ENCODE data around the gene NR2F1-AS1.

DNA sequence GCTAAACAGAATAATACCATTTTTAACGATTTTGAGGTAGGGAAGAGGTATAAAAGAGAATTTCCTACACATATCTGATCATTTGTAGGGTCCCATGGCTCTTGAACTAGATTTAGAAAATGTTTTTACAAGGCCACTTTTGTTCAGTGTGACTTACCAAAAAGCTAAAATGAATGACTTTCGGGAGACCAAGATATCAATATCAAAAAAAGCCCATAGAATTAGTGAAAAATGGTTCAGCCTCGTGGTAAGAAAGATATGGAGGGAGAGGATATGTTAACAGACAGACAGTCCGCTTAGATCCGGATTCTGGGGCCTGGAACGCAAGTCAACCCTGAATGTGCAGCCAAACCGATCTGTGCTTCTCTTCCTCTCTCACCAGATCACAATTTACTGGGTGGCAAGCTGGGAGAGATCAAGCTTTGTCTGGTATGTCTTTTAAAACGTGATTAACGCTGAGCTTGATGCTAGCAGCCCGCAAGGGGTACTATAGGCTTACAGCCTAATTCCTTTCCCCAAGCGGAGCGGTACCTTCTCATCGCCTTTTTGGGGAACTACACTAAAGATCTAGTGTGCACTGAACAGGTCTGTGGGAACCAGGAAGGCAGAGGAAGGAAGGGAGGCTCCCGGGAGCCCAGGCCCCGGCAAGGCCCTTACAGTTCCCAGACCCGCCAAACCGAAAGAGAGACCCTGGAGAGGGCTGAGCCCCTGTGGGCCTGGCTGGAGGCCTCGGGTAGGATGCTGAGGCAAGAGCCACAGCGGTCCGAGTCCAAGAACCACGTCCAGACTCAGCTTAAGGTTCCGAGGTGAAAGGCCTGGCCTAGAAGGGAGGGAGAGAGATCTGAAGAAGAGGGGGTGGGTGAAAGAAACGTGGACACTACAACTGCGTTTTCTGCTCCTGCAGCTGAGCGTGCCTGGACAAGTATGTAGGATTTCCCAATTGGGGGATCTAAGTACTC, 2.9 kb downstream of the NR2F1-AS1 start:
- no peak for TF ChIP-seq POLR2AphosphoS5 (IDR thresholded peaks at IDR 0.05; ENCODE audit: low read depth, low read length)
- TF ChIP-seq, protein P1, sequence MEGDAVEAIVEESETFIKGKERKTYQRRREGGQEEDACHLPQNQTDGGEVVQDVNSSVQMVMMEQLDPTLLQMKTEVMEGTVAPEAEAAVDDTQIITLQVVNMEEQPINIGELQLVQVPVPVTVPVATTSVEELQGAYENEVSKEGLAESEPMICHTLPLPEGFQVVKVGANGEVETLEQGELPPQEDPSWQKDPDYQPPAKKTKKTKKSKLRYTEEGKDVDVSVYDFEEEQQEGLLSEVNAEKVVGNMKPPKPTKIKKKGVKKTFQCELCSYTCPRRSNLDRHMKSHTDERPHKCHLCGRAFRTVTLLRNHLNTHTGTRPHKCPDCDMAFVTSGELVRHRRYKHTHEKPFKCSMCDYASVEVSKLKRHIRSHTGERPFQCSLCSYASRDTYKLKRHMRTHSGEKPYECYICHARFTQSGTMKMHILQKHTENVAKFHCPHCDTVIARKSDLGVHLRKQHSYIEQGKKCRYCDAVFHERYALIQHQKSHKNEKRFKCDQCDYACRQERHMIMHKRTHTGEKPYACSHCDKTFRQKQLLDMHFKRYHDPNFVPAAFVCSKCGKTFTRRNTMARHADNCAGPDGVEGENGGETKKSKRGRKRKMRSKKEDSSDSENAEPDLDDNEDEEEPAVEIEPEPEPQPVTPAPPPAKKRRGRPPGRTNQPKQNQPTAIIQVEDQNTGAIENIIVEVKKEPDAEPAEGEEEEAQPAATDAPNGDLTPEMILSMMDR (IDR thresholded peaks at IDR 0.05), result no peak
- TF ChIP-seq, protein P2, sequence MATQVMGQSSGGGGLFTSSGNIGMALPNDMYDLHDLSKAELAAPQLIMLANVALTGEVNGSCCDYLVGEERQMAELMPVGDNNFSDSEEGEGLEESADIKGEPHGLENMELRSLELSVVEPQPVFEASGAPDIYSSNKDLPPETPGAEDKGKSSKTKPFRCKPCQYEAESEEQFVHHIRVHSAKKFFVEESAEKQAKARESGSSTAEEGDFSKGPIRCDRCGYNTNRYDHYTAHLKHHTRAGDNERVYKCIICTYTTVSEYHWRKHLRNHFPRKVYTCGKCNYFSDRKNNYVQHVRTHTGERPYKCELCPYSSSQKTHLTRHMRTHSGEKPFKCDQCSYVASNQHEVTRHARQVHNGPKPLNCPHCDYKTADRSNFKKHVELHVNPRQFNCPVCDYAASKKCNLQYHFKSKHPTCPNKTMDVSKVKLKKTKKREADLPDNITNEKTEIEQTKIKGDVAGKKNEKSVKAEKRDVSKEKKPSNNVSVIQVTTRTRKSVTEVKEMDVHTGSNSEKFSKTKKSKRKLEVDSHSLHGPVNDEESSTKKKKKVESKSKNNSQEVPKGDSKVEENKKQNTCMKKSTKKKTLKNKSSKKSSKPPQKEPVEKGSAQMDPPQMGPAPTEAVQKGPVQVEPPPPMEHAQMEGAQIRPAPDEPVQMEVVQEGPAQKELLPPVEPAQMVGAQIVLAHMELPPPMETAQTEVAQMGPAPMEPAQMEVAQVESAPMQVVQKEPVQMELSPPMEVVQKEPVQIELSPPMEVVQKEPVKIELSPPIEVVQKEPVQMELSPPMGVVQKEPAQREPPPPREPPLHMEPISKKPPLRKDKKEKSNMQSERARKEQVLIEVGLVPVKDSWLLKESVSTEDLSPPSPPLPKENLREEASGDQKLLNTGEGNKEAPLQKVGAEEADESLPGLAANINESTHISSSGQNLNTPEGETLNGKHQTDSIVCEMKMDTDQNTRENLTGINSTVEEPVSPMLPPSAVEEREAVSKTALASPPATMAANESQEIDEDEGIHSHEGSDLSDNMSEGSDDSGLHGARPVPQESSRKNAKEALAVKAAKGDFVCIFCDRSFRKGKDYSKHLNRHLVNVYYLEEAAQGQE (IDR thresholded peaks at IDR 0.05; ENCODE audit: insufficient read depth in 1 of 2, low read depth in 2 of 2, low read length in 1 of 2), result no peak
- TF ChIP-seq SIN3A (IDR thresholded peaks at IDR 0.05; ENCODE audit: borderline replicate concordance, insufficient read depth, low read depth, low read length), result no peak
- no peak for TF ChIP-seq TCF7L2 (IDR thresholded peaks at IDR 0.05; ENCODE audit: low read depth, low read length)

Measured in Panc1 (cell line).